Keratinocyte (primary cell): ENCODE results near the gene TRPM1. TPM values are rescaled to one million over a fixed set of nuclear protein-coding genes. Genes with fewer than 3 reads are reported as not detected.

ENCODE experiments used
- DNase-seq: peaks from one replicate; pipeline ENCODE4 v3.0.0-alpha.2; 2011; ENCODE audit warnings: low read depth, missing footprints, low spot score
- FAIRE-seq: peaks from 2 replicates; lab custom pipeline; 2011; peaks lifted over from hg19 to GRCh38; lab: Jason Lieb, UNC
- H2AFZ ChIP-seq: 2 replicates; pipeline ENCODE4 v1.6.0; 2012; ENCODE audit warnings: low read length, control low read depth, inconsistent platforms; ENCODE audit not compliant: control insufficient read depth
- H3K27ac ChIP-seq: 2 replicates; pipeline ENCODE4 v1.5.1; 2011; ENCODE audit warnings: low read length; ENCODE audit not compliant: control insufficient read depth, insufficient read depth
- H3K27me3 ChIP-seq: 3 replicates; pipeline ENCODE4 v1.6.0; 2011; ENCODE audit warnings: low read length; ENCODE audit not compliant: control insufficient read depth, insufficient read depth; ENCODE audit errors: extremely low read depth
- H3K36me3 ChIP-seq, 2 experiments: 2 replicates in 1 of 2; 3 replicates in 1 of 2; pipeline ENCODE4 v1.5.1; 2011; ENCODE audit warnings: low read length in 2 of 2, mild to moderate bottlenecking in 1 of 2; ENCODE audit not compliant: control insufficient read depth in 2 of 2, insufficient read depth in 2 of 2; ENCODE audit errors: extremely low read depth in 1 of 2
- H3K4me1 ChIP-seq: 3 replicates; pipeline ENCODE4 v1.5.1; 2011; ENCODE audit warnings: low read length; ENCODE audit not compliant: control insufficient read depth, insufficient read depth; ENCODE audit errors: extremely low read depth
- H3K4me2 ChIP-seq: 3 replicates; pipeline ENCODE4 v1.6.0; 2011; ENCODE audit warnings: low read depth, low read length; ENCODE audit not compliant: control insufficient read depth, insufficient read depth; ENCODE audit errors: extremely low read depth
- H3K4me3 ChIP-seq, 3 experiments: fragments of 200-600 bp in 1 of 3; sonication (generic) in 1 of 3; 2 replicates in 2 of 3; 3 replicates in 1 of 3; pipeline ENCODE4 v1.5.1; 2011 to 2016; ENCODE audit warnings: low read length in 3 of 3, mild to moderate bottlenecking in 3 of 3, control low read depth in 2 of 3, inconsistent platforms in 1 of 3, low read depth in 1 of 3, mixed read lengths in 1 of 3, mixed run types in 1 of 3, moderate library complexity in 1 of 3; ENCODE audit not compliant: control insufficient read depth in 2 of 3, insufficient read depth in 2 of 3; ENCODE audit errors: extremely low read depth in 1 of 3
- H3K79me2 ChIP-seq: 2 replicates; pipeline ENCODE4 v1.6.0; 2012; ENCODE audit warnings: low read length; ENCODE audit not compliant: control insufficient read depth, insufficient read depth
- H3K9ac ChIP-seq: 3 replicates; pipeline ENCODE4 v1.6.0; 2011; ENCODE audit warnings: low read length; ENCODE audit not compliant: control insufficient read depth, insufficient read depth; ENCODE audit errors: extremely low read depth
- H3K9me1 ChIP-seq: 3 replicates; pipeline ENCODE4 v1.6.0; 2011; ENCODE audit warnings: low read length; ENCODE audit not compliant: control insufficient read depth, insufficient read depth; ENCODE audit errors: extremely low read depth
- H3K9me3 ChIP-seq: 2 replicates; pipeline ENCODE4 v1.5.1; 2012; ENCODE audit warnings: low read depth, low read length; ENCODE audit not compliant: control insufficient read depth
- H4K20me1 ChIP-seq: 3 replicates; pipeline ENCODE4 v1.6.0; 2011; ENCODE audit warnings: low read length; ENCODE audit not compliant: control insufficient read depth, insufficient read depth; ENCODE audit errors: extremely low read depth
- CTCF ChIP-seq, 3 experiments: IDR thresholded peaks in 1 of 3; conservative IDR thresholded peaks in 1 of 3; optimal IDR thresholded peaks in 1 of 3; 2 replicates in 2 of 3; 3 replicates in 1 of 3; pipeline versions ENCODE3 to v1.5.1; 2011; ENCODE audit warnings: low read length in 3 of 3, mild to moderate bottlenecking in 3 of 3, moderate library complexity in 2 of 3, control low read depth in 1 of 3, inconsistent platforms in 1 of 3; ENCODE audit not compliant: insufficient read depth in 2 of 3; ENCODE audit errors: extremely low read depth in 1 of 3
- EZH2 ChIP-seq: IDR thresholded peaks from one replicate; pipeline ENCODE4 v1.6.1; 2012; ENCODE audit warnings: inconsistent platforms, mild to moderate bottlenecking, low read length, moderate library complexity
- dilution Hi-C: fragments of 300-500 bp; cut with MboI; formaldehyde crosslinking; loops from one replicate; pipeline ENCODE4 v1.7.0; 2020; ENCODE audit warnings: low sequenced_read_pairs; ENCODE audit not compliant: extremely low pct_ligation_motif_present
- polyA plus RNA-seq, 5 experiments: library from polyadenylated mRNA; depleted of rRNA in 3 of 5; stranded (reverse) in 3 of 5; stranded (forward) in 1 of 5; unstranded in 1 of 5; fragments of >200 nt; gene quantifications; 1 replicate in 1 of 5; 2 replicates in 3 of 5; 3 replicates in 1 of 5; pipeline versions ENCODE4 v1.2.1 to v1.2.3, GENCODE V29; 2011 to 2012; ENCODE audit warnings: missing spikeins in 2 of 5, low read depth in 1 of 5, low replicate concordance in 1 of 5

The TRPM1 gene
- polyA plus RNA-seq, 1 donor (not counting 4 experiments of a cell fraction or from before 2014, with no cell fraction given) = 0.17 TPM

GRCh38 chr15:31098953-31099740, 2.4 kb downstream of the TRPM1 start:
- FAIRE-seq (no peak), DNase-seq (no peak)
- Histone ChIP-seq H3K9me1 (no peaks in the 10 kb centered on the region), H3K4me1 (no peaks in the 10 kb centered on the region), H3K27ac (no peak overlapping the region), H3K79me2 (no peaks in the 10 kb centered on the region), H4K20me1 (no peaks in the 10 kb centered on the region), H3K4me2 (no peak overlapping the region), H3K27me3 (peaks cover 3% of the 10 kb centered on the region), H3K4me3 (no peak overlapping the region), H3K9ac (no peak overlapping the region), H3K9me3 (no peaks in the 10 kb centered on the region), H3K36me3 (no peaks in the 10 kb centered on the region), H2AFZ (no peak overlapping the region)
- TF ChIP-seq EZH2 (no peak), CTCF (optimal IDR thresholded peaks at IDR 0.05 in 1 of 3, IDR thresholded peaks at IDR 0.05 in 1 of 3, conservative IDR thresholded peaks at IDR 0.05 in 1 of 3; ENCODE audit: extremely low read depth in 1 of 3, insufficient read depth in 2 of 3, low read length in 3 of 3) (peak in 1 of 3 experiments; percentile 12)
- dilution Hi-C loops = no loop called here

DNA sequence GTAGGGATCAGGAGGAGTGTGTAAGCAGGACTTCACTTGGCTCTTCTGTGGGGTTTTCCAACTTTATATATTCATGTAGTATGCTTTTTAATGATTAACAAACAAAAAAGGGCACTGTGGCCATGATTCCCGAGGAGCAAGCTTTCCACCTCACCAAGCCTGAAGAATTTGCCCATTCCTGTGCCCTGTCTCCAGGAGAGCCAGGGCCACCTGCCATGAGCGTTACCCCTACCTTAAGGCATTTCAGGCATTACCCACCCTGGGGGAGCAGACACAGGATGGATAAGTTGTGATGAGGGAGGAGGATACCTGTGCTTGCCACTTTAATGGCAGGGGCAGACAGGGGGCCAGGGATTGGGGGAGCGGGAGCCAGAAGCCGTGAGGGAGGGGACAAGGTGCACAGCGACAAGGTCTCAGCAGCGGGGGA, 3.0 kb downstream of the TRPM1 start:
- Histone ChIP-seq H3K9me1 (no peaks in the 10 kb centered on the region), H3K9ac (no peak overlapping the region), H3K4me2 (no peak overlapping the region), H4K20me1 (no peaks in the 10 kb centered on the region), H3K36me3 (no peaks in the 10 kb centered on the region), H3K79me2 (no peaks in the 10 kb centered on the region), H3K4me3 (no peak overlapping the region), H3K9me3 (no peaks in the 10 kb centered on the region), H3K27ac (no peak overlapping the region), H3K27me3 (peaks cover 3% of the 10 kb centered on the region), H2AFZ (no peak overlapping the region), H3K4me1 (no peaks in the 10 kb centered on the region)
- dilution Hi-C loops = no loop called here
- no peak for TF ChIP-seq EZH2
- no peak for TF ChIP-seq CTCF (optimal IDR thresholded peaks at IDR 0.05 in 1 of 3, IDR thresholded peaks at IDR 0.05 in 1 of 3, conservative IDR thresholded peaks at IDR 0.05 in 1 of 3; ENCODE audit: extremely low read depth in 1 of 3, insufficient read depth in 2 of 3, low read length in 3 of 3)
- FAIRE-seq (no peak), DNase-seq (no peak)
